SW 1271 (cell line): ENCODE data around the gene CRIP1.

Source experiments
- DNase-seq, 2 experiments: peaks; one replicate each; lab custom pipeline; 2025; lab: John Stamatoyannopoulos, UW

CRIP1 gene

GRCh38 chr14:105470350-105471296 is 16.1 kb upstream of the CRIP1 start:
- DNase-seq, result no peak

DNA sequence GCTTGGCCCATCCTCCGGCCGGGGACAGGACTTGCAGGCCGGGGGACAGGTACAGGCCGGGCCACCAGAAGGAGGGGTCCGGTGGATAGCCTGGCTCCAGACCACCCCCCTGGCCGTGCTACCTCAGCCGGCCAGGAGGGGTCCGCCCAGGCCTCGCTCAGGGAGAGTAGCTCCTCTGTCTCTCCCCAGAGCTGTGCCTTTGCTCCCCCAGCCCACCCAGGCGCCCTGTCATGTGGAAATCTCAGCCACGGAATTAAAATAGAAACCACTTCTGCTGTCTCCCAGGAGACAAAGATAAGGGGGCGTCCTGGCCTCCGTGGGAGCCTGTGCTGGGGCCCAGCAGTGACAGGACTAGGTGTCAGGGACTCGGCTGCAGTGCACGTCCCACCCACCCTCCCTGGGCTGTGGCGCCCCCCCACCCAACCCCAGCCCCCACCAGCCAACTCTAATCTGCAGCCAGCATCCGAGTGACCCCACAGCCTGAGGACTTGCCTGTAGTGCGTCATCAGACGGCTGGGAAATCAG is 15.3 kb upstream of the CRIP1 start:
- no peak for DNase-seq

GRCh38 chr14:105471823-105472485 is 14.7 kb upstream of the CRIP1 start:
- no peak for DNase-seq

- DNase-seq, result no peak
These were observed 14.1 kb upstream of the CRIP1 start for GRCh38 chr14:105472486-105472991.

DNA sequence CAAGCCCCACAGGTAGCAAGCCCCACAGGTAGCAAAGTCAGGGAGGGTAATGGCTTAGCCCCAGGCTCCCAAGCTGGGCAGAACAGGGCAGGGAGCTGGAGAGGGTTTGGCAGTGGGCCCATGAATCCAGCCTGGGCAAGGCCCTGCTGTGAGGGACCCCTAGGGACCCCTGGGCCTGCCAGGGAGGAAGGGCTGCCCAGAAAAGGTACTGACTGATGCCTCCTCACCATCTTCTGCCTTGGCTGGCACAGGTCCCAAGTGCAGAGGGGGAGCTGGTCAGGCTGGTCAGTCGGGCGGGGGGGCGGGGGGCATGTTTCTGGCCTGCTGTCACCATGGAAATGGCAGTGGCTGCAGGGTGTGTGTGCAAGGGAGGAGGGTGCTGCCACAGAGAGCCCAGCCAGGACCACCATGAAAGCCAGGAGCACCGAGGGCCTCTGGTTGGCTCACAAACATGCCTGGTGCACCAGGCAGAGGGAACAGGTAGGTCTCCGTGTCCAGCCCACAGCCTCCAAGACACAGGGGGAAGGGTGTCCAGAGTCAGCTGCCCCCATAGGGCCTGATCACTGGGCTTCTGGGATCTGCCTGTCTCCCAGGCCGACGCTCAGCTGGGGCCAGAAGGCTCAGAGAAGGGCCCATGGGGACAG is 13.5 kb upstream of the CRIP1 start:
- no peak for DNase-seq

- peak; percentile 53 to 55 for DNase-seq
These were observed 12.8 kb upstream of the CRIP1 start for GRCh38 chr14:105473677-105474482.

GRCh38 chr14:105474483-105475268 is 12.0 kb upstream of the CRIP1 start, which contains the start of gene CRIP2:
Gene CRIP2, plus strand, starts transcription at chr14:105474821. Its CDS starts 42 bp downstream, at chr14:105474863.
- DNase-seq, result no peak

- no peak for DNase-seq
These were observed 11.2 kb upstream of the CRIP1 start for GRCh38 chr14:105475269-105476096.

DNA sequence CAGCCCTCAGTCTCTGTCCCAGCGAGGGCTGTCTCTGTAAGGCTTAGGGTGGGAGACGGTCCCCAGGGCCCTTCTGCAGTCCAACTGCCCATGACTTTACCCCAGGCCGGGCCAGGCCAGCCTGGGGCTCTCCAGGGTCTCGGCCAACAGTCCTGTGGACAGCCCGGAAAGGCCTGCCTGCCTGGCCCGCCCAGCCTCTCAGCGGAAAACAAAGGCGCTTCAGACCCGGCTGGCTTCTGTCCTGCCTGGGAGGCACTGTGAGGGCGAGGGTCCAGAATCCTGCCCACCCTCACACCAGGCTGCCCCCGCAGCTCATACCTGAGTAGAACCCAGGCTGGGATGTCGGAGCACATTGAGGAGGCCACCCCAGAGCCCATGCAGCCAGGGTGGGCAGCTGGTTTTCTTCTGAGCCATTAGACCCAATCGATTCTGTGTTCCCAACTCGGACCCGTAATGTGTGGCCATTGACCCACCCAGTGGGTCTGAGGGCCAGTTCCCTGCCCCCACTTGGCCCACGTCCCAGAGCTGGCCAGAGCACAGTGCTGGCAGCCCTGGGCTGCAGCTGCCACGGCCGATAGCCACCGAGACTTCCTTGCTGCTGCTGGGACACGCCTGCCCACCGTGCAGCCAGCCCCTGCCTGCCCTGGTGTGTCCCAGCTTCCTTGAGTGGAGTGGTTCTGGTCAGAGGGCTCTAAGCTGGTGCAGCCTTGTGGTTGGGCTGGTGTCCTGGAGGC is 10.4 kb upstream of the CRIP1 start:
- DNase-seq, result no peak

- no peak for DNase-seq
These were observed 9.6 kb upstream of the CRIP1 start for GRCh38 chr14:105476831-105477659.

- no peak for DNase-seq
These were observed 8.9 kb upstream of the CRIP1 start for GRCh38 chr14:105477660-105478397.

GRCh38 chr14:105478398-105479251 is 8.1 kb upstream of the CRIP1 start:
- DNase-seq, result no peak

- no peak for DNase-seq
These were observed 7.1 kb upstream of the CRIP1 start for GRCh38 chr14:105479431-105480158.

DNA sequence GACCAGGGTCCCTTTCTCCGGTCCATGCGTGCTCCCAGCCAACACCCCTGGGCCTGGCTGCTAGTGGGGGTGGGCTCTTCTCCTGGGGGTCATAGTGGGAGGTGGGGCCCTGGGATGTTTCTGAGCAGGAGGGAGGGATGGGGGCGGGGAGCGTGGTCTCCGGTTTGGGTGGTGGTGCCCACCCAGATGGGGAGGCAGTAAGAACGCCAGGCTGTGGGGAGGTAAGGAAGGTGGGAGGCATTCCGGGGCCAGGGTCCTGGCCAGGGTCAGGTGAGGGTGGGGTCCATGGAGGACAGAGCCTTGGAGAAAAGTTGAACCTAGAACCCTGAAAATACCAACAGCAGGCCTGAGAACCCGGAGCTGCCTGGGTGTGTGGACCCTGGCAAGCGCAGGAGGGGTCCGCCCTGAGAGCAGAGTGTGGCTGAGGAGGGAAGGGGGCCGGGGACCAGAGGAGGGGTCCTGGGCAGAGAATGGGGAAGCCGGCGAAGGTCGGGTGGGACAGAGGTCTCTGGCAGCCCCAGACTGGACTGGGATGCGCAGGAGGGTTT is 6.4 kb upstream of the CRIP1 start:
- no peak for DNase-seq
